CD4-positive, alpha-beta T cell treated with Interleukin-6 at 100 ng/mL for 8 hours (primary cell): ENCODE results near the gene KLHL30.
"Not testable (repeated sequence)": the region's sequence is repeated elsewhere in the genome, so short reads cannot be mapped to it uniquely, and the experiment has no call there.

Experiments used
- DNase-seq: peaks from one replicate; pipeline ENCODE4 v3.0.0-alpha.2; 2020; ENCODE audit warnings: mixed read lengths, low spot score

Gene KLHL30

DNA sequence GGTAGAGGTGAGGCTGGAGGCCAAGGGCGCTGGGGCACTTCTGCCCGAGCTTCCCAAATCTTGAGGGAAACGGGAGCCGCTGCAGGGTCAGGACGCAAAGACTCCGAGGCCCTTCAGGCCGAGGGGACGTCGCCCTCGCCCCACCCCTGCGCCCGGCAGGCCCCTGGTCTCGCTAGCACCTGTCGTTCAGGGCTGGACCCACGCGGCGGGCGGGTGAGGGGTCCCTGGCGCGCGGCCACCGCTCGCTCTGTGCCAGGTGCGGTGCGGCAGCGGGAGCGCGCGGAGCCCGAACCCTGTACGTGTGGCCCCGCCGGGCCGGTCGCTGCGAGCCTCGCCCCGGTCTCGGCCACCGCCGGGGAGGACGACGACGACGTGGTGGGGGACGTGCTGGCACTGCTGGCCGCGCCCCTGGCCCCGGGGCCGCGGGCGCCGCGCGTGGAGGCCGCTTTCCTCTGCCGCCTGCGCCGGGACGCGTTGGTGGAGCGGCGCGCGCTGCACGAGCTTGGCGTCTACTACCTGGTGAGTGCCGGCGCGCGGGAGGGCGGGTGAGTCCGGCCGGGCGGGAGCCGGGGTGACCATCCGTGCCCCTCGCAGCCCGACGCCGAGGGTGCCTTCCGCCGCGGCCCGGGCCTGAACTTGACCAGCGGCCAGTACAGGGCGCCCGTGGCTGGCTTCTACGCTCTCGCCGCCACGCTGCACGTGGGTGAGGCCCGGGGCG is 25.2 kb downstream of the KLHL30 start:
- DNase-seq, result no peak

DNA sequence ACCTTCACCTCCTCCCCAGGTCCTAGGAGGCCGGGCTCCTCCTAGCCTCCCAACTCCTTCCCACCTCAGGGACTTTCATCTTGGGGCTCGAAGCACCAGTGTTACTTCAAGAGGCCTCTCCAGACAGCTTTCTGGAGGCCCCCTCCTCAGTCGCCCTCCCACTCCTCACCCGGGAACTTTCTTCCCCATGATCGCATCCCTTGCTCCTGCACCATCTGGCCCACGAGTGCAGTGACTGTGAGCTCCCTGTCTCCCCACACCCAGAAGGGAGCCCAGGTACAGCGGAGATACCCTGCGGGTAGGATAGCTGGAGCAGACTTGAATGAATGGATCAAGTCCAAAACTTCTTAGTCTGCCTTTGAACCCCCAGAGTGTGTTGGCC is 26.4 kb downstream of the KLHL30 start:
- no peak for DNase-seq

DNA sequence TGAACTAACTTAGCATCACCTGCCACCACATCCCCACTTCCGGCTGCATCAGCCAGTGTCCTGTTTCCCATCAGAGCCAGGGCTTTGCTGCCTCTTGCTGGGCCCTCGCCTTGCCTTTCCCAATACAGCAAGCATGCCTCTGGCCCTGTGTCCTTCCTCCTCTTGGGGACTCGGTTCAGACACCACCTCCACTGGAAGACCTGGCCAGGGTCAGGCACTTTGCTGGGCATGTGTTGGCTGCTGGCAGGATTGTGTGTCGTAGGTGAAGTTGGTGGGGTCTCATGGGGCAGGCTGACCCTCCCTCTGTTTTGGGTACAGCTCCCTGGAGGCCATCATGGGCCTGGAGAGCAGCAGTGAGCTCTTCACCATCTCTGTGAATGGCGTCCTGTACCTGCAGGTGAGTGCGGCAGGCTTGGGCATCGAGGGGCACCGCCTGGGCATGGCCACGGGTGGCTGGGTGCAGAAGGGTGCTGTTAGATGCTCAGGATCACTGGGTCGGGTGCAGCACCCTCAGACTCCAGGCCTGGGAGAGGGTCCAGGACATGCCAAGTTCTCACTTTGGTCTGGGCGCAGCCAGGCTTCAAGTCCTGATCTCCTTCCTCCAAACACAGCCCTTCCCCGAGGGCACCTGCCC is 26.9 kb downstream of the KLHL30 start:
- no peak for DNase-seq

DNA sequence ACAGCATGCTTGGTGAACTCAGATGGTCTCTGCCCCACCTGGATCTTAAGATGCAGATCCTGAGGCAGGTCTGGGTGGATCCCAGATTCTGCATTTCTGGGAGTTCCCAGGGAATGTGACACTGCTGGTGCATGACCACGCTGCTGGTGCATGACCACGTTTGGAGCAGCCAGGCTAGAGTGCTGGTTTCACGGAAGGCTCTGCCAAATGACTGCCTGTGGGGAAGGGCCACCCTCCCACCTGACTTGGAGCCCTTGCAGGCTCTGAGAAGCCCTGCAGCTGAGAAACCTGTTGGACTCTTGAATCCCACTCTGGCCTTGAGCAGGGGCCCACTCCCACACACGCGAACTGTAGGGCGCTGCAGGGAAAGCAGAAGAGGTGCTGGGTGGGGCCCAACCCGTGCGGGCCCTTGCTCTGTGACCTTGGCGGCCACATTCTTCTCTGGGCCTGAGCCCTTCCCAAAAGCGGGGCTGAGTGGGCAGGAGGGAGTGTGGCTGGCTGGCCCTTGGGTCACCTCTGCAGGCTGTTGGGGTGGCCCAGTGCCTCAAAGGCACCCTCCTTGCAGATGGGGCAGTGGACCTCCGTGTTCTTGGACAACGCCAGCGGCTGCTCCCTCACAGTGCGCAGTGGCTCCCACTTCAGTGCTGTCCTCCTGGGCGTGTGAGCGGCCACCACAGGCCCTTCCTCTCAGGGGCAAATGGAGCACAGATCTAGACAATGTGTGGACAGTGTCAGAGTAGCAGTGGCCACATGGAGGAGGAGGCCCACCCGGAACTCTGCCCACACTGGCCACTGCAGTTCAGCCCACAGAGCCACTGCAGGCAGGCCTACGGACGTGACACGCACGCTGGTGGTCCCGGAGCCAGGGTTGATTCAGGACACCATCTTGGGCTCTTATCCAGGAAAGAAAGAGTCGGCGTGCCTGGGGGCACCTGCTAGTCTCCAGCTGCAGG is 28.2 kb downstream of the KLHL30 start:
- no peak for DNase-seq

DNA sequence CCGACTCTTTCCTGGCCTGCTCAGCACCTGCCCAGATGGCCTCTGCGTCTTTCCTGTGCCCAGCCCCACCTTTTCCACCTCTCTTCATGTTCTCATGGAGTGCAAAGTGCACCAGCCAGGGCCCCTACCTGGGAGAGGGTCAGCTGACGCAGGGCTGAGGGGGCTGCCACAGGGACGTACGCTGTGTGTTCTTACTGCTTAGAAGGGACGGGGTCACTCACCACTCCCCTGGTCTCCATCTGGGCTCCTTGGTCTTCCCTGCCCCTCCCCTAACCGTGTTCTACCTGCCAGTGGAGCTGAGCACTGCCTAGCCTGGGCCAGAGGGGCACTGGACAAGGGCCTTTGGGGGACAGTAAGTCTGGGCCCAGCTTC is 28.9 kb downstream of the KLHL30 start:
- DNase-seq, result no peak

DNA sequence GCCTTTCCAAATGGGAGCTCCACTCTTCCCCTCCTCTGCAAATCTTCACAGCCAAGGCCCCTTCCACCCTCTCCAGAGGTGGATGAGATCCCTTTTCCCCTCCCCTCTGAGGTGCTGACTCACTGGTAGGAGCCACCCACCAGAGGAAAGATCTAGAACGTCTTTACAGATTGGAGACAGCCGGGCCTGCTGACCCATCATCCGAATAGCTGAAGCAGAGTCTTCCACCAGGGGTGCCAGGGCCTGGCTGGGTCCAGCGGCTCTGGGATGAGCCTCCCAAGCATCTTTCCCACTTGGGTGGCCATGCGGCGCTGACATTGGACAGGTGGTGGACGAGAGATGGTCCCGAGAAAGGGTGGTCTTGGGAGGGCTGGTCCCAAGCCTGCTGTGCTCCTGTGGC is 29.3 kb downstream of the KLHL30 start:
- no peak for DNase-seq

DNA sequence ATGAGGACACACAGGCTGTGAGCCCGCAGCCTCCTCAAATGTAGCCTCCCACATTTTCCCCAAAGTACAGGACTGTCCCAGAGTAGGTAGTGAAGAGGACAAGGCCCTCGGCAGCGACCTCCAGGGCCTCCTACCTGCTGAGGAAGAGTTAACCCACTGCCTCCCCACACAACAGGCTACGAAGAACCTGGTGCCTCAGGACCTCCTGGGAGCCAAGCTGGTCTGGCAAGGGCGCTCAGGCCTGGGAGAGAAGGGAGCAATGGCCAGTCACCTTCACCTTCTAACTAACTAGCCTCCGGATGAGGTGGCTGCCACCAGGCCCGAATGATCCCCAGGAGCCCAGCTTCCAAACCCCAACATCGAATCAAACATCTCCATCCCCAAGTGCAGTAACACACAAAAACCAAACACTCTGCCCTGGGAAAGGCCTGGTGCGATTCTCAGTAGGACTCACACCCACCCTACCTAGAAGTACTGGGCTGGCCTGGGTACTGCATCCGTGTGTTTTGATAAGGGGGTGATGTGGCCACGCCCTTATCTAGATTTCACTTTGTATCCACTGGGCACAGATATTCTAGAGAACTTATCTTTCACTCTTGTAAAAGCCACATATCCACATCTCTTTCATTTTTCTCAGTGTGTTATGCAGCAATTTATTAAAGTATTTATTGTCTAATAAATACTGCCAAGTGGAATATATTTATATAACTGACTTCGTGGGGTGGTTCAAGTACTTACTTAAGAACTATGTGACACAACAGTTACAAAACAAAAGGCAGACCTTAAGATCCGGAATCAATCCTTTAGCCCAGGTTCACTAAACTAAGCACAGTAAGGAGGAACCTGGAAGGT is 30.0 kb downstream of the KLHL30 start:
- DNase-seq, result no peak

DNA sequence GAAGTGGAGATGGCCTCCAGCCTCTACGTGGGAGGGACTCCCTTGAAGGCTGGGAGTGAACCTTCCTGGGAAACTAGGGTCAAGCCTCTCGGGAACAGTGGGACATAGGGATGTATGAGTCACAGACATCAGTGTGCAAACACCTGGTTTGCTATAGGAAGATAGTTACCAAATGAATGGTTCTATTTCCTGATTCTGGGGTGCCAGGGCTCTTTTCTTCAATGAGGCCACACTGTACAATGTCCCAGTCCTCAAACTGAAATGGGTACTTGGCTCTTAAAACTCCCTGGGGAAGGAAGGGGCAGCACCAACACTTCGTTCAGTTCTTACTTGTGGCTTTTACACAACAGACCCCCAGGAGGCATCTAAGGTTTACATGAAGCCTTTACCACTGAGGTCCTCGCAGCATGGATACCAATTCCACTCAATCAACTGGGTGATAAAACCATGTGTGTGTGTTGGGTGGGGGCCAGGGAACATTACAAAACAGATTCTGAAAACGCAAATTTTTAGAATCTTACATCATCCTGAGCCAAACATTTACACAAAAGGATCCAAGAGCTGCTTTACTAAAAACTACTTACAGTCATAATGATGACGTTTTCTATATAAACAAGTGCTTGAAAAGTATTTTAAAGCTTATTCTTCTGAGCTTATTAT is 30.7 kb downstream of the KLHL30 start:
- no peak for DNase-seq

DNA sequence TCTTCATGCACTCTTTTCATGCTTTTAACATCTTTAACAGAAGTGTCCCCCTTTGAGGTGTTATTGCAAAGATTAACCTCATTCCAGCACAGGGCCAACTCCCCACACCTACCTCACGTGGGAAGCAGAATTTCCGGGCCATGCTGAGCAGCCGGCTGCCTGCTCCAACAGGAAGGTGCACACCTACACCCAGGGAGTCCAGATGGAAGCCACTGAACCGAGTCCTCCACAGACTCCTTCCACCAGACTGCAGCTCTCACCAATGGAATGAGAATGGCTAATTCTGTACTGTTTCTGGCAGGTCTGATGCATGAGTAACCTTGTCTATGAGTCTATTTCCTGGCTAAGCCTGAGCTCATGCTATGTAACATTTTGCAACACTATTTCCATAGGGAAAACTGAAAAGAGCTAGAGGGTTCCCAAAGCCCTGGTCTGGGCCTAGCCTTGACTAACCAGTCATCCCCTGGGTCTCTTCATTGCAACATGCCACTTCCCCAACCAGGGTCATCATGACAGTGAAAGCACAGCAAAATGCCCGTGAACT is 31.3 kb downstream of the KLHL30 start:
- no peak for DNase-seq

DNA sequence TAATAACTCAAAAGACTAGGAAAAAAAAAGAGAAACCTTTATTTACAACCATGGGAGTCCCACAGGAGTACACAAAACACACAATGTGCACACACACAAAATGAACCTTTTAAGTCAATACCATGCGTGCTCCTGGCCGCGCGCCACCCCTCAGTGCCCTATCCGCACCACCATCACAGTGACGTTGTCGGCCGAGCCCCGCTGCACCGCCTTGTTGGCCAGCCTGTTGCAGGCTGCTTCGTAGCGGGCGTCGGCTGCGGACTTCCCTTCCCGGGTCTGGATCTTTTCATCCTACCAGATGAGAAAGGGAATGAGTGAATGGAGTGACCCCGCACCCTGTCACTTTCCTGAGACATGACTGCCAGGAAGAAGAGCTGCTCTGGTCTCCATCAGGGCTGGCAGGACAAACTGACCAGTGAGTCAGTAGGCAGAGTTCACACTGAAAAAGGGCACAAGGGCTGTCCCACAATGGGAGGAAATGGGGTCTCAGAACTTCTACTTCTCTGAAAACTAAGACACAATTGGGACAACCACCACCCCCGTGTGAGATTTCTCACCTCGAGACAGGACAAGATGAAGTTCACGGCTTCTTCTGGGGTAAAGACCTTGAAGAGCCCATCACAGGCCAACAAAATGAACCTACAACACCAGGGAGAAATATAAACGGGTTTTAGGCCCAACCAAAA is 32.1 kb downstream of the KLHL30 start:
- DNase-seq, result no peak

DNA sequence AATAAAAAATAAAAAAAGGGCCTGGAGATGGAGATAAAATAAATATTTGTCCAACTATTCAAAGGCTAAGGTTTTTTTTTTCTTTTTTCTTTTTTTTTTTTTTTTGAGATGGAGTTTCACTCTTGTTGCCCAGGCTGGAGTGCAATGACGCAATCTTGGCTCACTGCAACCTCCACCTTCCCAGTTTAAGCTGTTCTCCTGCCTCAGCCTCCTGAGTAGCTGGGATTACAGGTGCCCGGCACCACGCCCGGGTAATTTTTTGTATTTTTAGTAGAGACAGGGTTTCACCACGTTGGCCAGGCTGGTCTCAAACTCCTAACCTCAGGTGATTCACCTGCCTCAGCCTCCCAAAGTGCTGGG is 32.6 kb downstream of the KLHL30 start:
- DNase-seq, result not testable (repeated sequence)

DNA sequence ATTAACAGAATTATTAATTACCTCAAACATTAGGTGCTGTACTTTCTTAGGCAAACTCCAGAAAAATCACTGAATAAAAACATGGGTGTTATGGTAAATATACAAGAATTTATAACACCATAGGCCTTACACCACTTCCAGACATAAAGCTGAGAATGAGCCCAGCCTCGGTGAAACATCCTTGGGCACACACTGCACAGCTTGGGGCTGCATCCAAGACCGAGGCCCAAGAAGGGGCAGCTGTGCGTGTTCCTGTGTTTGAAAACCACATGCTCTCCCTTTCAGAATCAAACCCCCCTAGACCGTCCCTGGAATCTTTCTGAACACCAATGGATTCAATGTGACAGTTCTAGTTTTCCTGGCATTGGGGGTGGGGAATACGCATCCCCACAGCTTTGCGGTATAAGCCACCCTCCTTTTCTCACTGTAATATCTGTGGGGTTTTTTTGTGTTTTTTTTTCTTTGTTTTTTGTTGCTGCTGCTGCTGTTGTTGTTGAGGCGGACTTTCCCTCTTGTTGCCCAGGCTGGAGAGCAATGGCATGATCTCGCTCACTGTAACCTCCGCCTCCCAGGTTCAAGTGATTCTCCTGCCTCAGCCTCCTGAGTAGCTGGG is 33.2 kb downstream of the KLHL30 start:
- no peak for DNase-seq

DNA sequence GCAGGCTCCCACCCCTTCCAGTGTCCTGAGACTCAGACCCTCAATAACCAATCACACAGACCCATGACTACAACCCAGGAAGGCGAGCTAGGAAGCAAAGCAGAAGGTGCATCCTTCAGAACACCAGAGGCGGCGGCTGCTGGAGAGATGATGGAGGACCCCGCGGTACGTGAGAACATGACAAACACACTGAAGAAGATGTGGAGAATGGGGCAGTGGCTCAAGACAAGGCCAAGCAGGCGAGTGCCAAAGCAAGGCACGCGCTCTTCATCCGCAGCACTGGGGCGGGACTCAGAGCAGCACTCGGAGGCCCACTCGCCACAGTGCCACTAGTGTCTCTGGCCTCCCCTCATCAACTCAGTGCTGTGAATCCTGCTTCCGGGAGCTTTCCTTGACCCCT is 34.0 kb downstream of the KLHL30 start:
- DNase-seq, result no peak

DNA sequence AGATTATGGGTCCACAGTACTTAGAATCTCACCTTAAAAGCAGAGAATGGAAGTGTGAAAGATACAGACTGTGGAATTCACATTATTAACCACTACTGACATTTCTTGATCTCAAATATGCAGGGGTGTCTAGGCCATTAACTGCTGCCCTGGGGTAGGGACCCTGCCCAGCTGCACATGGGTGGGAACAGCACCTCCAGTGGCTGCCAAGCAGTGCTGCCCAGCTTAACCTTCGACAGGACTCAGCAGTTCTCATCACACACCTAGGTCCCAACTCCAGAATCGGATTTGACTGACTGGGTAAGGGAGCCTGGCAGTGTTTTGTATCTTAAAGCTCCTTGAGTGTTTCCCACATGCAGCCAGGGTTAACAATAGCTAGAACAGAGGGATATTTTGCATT is 35.2 kb downstream of the KLHL30 start:
- DNase-seq, result no peak

DNA sequence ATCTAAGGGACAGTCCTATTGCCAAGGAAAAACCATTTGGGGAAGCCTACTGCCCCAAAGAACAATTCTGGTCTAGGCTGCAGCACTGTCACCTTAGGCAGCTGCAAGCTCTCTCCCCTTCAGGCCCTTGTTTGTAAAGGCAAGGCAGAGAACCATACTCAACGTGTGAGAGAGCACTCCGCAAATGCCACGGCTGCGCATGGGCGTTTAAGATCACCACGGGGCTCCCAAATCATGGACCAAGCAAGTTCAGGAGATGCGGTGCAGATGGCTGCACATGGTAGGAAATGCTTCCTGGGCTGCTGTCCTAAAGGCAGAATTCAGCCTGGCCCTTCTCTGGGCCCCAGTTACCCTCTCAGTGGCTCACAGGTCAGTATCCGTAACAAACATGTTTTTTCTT is 35.8 kb downstream of the KLHL30 start:
- no peak for DNase-seq

DNA sequence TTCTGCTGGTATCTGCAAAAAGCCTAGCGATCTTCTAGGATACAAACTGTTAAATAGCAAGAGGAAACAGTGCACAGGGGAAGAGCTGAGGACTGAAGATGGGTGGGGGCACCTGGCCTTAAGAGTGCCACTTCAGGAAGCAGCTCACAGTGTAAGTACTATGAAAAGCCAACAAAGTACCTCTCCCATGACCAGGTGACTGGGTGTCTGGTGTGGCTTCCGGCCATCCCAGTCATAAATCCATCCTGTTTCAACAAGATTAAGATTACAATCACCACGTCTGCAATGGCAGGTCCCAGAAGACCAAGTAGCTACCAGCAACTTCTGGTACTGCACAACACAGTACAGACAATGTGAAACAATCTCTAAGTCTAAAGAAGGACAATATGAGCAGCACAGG is 36.2 kb downstream of the KLHL30 start:
- DNase-seq, result no peak

DNA sequence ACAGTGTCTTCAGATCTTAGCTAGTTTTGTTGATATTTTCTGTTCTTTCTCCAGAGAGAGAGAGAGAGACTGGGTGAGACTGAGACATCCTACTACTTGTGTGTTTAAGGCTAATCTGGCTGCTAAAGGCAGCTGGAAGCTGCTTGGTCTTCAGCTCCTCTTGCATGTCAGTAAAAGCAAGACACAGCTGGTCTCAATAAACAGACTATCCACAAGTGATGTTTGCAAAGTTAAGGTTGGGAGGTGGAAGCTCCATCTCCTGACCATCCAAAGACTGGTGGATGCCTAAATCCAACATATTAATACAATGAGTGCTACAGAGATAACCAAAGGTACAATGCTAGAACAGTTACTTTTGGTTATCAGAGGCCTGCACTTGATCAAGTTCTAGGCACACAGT is 38.1 kb downstream of the KLHL30 start:
- no peak for DNase-seq

DNA sequence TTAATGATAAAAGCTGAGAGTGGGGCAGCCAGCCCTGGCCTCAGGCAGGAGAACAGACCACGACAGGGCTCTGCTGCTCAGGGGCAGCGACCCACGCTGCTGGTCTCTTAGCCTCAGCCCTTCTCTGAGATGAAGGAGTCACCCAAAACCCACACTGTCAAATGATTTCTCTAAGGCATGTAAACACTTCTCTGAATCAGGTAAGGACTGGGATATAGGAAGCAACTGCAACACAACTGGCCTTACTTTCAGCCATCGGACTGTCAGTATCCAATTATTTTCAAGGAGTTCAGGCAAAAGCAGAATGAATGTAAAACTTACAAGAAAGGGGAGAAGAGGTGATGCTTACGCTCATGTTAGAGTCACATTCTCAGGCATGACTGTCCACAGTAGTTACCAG is 42.1 kb downstream of the KLHL30 start:
- no peak for DNase-seq

DNA sequence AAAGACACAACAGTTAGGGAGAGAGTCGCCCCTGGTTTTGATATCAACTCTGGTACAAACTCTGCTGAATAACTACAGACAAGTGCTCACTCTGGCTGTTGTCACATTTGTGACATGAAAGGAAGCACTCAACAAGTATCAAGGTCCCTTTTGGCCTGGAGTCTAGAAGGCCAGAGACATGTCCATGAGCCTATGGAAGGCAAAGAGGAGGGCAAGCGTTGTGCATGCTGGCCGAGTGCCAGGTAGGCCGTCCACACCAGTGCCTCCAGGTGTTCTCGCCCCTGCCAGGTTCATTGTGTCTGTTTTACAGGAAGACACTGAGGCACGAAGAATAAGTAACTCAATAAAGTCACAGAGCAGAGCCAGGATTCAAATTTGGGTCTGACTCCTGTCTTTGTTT is 43.9 kb downstream of the KLHL30 start:
- DNase-seq, result no peak

DNA sequence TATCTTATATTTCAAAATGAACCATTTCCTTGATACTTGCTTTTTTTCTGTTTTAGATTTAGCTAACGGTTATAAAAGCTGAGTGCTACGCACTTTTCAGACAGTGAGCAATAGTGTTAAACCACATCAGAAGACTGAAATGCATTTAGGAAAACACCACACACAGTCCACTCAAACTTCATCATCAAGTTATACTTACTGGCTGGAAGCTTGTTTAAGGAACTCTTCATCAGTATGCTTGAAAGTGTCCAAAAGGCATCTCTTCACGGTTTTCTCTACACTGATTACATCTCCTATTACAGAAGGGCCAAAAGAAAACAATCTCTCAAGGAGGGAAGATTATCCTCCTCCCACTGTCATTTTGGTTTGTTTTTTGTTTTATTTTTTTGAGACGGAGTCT is 45.4 kb downstream of the KLHL30 start:
- DNase-seq, result no peak
